Neural crest cell (in vitro differentiated cells): Measurements from ENCODE around the gene CUL2. TPM values are rescaled to one million over a fixed set of nuclear protein-coding genes. Genes with fewer than 3 reads are reported as not detected.

Experiments used
- DNase-seq: peaks from one replicate; pipeline ENCODE4 v3.0.0; 2021; ENCODE audit warnings: low read depth, mixed read lengths, low spot score
- H3K27ac Mint-ChIP-seq: one replicate; pipeline ENCODE4 v1.8.0; 2021; ENCODE audit warnings: mild to moderate bottlenecking, mixed read lengths; ENCODE audit not compliant: unreplicated experiment
- H3K27me3 Mint-ChIP-seq: 2 replicates; pipeline ENCODE4 v1.8.0; 2021; ENCODE audit warnings: low read depth, mild to moderate bottlenecking, mixed read lengths
- H3K36me3 Mint-ChIP-seq: 2 replicates; pipeline ENCODE4 v1.8.0; 2021; ENCODE audit warnings: low read depth, mild to moderate bottlenecking, mixed read lengths
- H3K4me1 Mint-ChIP-seq: 2 replicates; pipeline ENCODE4 v1.8.0; 2021; ENCODE audit warnings: mixed read lengths
- H3K4me3 Mint-ChIP-seq: one replicate; pipeline ENCODE4 v1.8.0; 2021; ENCODE audit warnings: mild to moderate bottlenecking, mixed read lengths
- H3K9me3 Mint-ChIP-seq: 2 replicates; pipeline ENCODE4 v1.8.0; 2021; ENCODE audit warnings: mixed read lengths
- total RNA-seq: library from RNA; stranded (reverse); gene quantifications from 2 replicates; pipeline ENCODE4 v1.2.1, GENCODE V29; 2021
- TF ChIP-seq, protein P1 (sequence below): fragments of 200-600 bp; sonication (generic); conservative IDR thresholded peaks from 2 replicates; pipeline ENCODE4 v1.5.0; 2021; ENCODE audit warnings: antibody characterized with exemption, mild to moderate bottlenecking

CUL2 gene
- total RNA-seq, 1 donor from 2014 or later, result 40.1 TPM

GRCh38 chr10:35043796-35044344, 46.3 kb downstream of the CUL2 start:
- no peaks in the 10 kb centered on the region for H3K27me3 Mint-ChIP-seq
- TF ChIP-seq, protein P1, sequence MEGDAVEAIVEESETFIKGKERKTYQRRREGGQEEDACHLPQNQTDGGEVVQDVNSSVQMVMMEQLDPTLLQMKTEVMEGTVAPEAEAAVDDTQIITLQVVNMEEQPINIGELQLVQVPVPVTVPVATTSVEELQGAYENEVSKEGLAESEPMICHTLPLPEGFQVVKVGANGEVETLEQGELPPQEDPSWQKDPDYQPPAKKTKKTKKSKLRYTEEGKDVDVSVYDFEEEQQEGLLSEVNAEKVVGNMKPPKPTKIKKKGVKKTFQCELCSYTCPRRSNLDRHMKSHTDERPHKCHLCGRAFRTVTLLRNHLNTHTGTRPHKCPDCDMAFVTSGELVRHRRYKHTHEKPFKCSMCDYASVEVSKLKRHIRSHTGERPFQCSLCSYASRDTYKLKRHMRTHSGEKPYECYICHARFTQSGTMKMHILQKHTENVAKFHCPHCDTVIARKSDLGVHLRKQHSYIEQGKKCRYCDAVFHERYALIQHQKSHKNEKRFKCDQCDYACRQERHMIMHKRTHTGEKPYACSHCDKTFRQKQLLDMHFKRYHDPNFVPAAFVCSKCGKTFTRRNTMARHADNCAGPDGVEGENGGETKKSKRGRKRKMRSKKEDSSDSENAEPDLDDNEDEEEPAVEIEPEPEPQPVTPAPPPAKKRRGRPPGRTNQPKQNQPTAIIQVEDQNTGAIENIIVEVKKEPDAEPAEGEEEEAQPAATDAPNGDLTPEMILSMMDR, result no peak
- DNase-seq, result no peak
- H3K36me3 Mint-ChIP-seq, result peaks cover 10% of the 10 kb centered on the region
- no peak overlapping the region for H3K27ac Mint-ChIP-seq
- no peaks in the 10 kb centered on the region for H3K9me3 Mint-ChIP-seq
- peaks cover 22% of the 10 kb centered on the region for H3K4me1 Mint-ChIP-seq
- H3K4me3 Mint-ChIP-seq, result no peak overlapping the region

DNA sequence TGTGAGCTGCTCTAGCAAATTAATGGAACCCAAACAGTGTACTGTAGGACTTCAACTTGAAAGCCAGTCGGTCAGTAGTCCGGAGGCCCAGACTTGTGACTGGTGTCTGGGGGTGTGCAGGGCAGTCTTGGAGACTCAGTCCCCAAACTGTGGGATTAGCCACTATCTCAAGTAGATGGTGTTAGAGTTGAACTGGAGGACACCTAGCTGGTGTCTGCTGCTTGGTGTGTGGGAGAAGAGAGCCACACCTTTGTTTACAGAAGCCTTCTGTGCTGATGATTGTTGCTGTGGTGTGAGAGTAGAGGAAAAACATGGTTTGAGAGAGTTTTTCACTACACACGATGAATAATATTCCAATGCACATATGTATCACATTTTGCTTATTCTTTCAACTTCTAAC, 47.4 kb downstream of the CUL2 start:
- no peak overlapping the region for H3K4me3 Mint-ChIP-seq
- H3K27ac Mint-ChIP-seq, result no peak overlapping the region
- TF ChIP-seq, protein P1, result no peak
- peaks cover 22% of the 10 kb centered on the region for H3K4me1 Mint-ChIP-seq
- H3K36me3 Mint-ChIP-seq, result peaks cover 10% of the 10 kb centered on the region
- no peaks in the 10 kb centered on the region for H3K27me3 Mint-ChIP-seq
- no peaks in the 10 kb centered on the region for H3K9me3 Mint-ChIP-seq
- DNase-seq, result no peak

GRCh38 chr10:35041502-35041879, 48.6 kb downstream of the CUL2 start:
- Mint-ChIP-seq H3K36me3 (peaks cover 12% of the 10 kb centered on the region), H3K4me1 (peaks cover 22% of the 10 kb centered on the region), H3K27me3 (no peaks in the 10 kb centered on the region), H3K27ac (peak overlapping the region; percentile 21), H3K9me3 (no peaks in the 10 kb centered on the region), H3K4me3 (no peak overlapping the region)
- TF ChIP-seq, protein P1, result no peak
- DNase-seq, result no peak

- Mint-ChIP-seq H3K27ac (peak overlapping the region; percentile 21), H3K4me1 (peaks cover 22% of the 10 kb centered on the region), H3K4me3 (no peak overlapping the region), H3K9me3 (no peaks in the 10 kb centered on the region), H3K27me3 (no peaks in the 10 kb centered on the region), H3K36me3 (peaks cover 11% of the 10 kb centered on the region)
- no peak for DNase-seq
- TF ChIP-seq, protein P1, result no peak
These were observed 49.2 kb downstream of the CUL2 start for GRCh38 chr10:35040760-35041501.

GRCh38 chr10:35037104-35037503, 53.0 kb downstream of the CUL2 start:
- peaks cover 5% of the 10 kb centered on the region for H3K36me3 Mint-ChIP-seq
- H3K27ac Mint-ChIP-seq, result no peak overlapping the region
- no peak overlapping the region for H3K4me3 Mint-ChIP-seq
- TF ChIP-seq, protein P1, result no peak
- DNase-seq, result no peak
- H3K27me3 Mint-ChIP-seq, result no peaks in the 10 kb centered on the region
- H3K4me1 Mint-ChIP-seq, result peaks cover 20% of the 10 kb centered on the region
- H3K9me3 Mint-ChIP-seq, result no peaks in the 10 kb centered on the region
